Neural progenitor cell (in vitro differentiated cells): ENCODE results near the gene POLR3B. TPM values are rescaled to one million over a fixed set of nuclear protein-coding genes. Genes with fewer than 3 reads are reported as not detected.
"Not testable (repeated sequence)": the region's sequence is repeated elsewhere in the genome, so short reads cannot be mapped to it uniquely, and the experiment has no call there.

Source experiments
- DNase-seq: peaks from one replicate; pipeline ENCODE4 v3.0.0-alpha.2; 2016; ENCODE audit warnings: low spot score
- H2AFZ ChIP-seq: fragments of 200-600 bp; sonication (generic); replicated peaks from 2 replicates; pipeline ENCODE4 v1.6.1; 2016; ENCODE audit warnings: antibody characterized with exemption
- H3F3A ChIP-seq: fragments of 200-600 bp; sonication (generic); 2 replicates; pipeline ENCODE4 v1.6.1; 2016; ENCODE audit warnings: antibody characterized with exemption, low read depth
- H3K27ac ChIP-seq: fragments of 200-600 bp; sonication (generic); 2 replicates; pipeline ENCODE4 v1.5.1; 2016; ENCODE audit warnings: mild to moderate bottlenecking
- H3K27me3 ChIP-seq: fragments of 200-600 bp; sonication (generic); 2 replicates; pipeline ENCODE4 v1.6.1; 2016; ENCODE audit warnings: mild to moderate bottlenecking, moderate library complexity
- H3K36me3 ChIP-seq: fragments of 200-600 bp; sonication (generic); 2 replicates; pipeline ENCODE4 v1.5.1; 2016
- H3K4me1 ChIP-seq: fragments of 200-600 bp; sonication (generic); 2 replicates; pipeline ENCODE4 v1.6.1; 2016; ENCODE audit warnings: mixed run types
- H3K4me2 ChIP-seq: fragments of 200-600 bp; sonication (generic); 2 replicates; pipeline ENCODE4 v1.6.1; 2016
- H3K4me3 ChIP-seq: fragments of 200-600 bp; sonication (generic); 2 replicates; pipeline ENCODE4 v1.5.1; 2016
- H3K79me2 ChIP-seq: fragments of 200-600 bp; sonication (generic); 2 replicates; pipeline ENCODE4 v1.6.1; 2016; ENCODE audit warnings: low read depth
- H3K9ac ChIP-seq: fragments of 200-600 bp; sonication (generic); 2 replicates; pipeline ENCODE4 v1.6.1; 2016
- H3K9me3 ChIP-seq: fragments of 200-600 bp; sonication (generic); 2 replicates; pipeline ENCODE4 v1.5.1; 2016; ENCODE audit warnings: low read depth
- H4K20me1 ChIP-seq: fragments of 200-600 bp; sonication (generic); 2 replicates; pipeline ENCODE4 v1.6.1; 2016; ENCODE audit warnings: low read depth
- H3K27ac Mint-ChIP-seq: 3 replicates; pipeline ENCODE4 v1.8.0; 2021; ENCODE audit warnings: mixed read lengths
- H3K27me3 Mint-ChIP-seq: 2 replicates; pipeline ENCODE4 v1.8.0; 2022; ENCODE audit warnings: low read depth, mild to moderate bottlenecking, inconsistent platforms, moderate library complexity, mixed read lengths; ENCODE audit not compliant: insufficient read depth
- H3K36me3 Mint-ChIP-seq: 3 replicates; pipeline ENCODE4 v1.8.0; 2021; ENCODE audit warnings: mixed read lengths
- H3K4me1 Mint-ChIP-seq: 3 replicates; pipeline ENCODE4 v1.8.0; 2021; ENCODE audit warnings: mixed read lengths
- H3K4me3 Mint-ChIP-seq: 3 replicates; pipeline ENCODE4 v1.8.0; 2021; ENCODE audit warnings: mild to moderate bottlenecking, moderate library complexity, mixed read lengths
- H3K9me3 Mint-ChIP-seq: 3 replicates; pipeline ENCODE4 v1.8.0; 2020; ENCODE audit warnings: mixed read lengths
- CTCF ChIP-seq: fragments of 200-600 bp; sonication (generic); IDR thresholded peaks from 2 replicates; pipeline ENCODE4 v1.5.1; 2017; ENCODE audit warnings: antibody characterized with exemption, mild to moderate bottlenecking
- EZH2 ChIP-seq: fragments of 200-600 bp; sonication (generic); IDR thresholded peaks from 2 replicates; pipeline ENCODE4 v1.6.1; 2017; ENCODE audit warnings: antibody characterized with exemption, mild to moderate bottlenecking, moderate library complexity
- EZH2phosphoT487 ChIP-seq: fragments of 200-600 bp; sonication (generic); IDR thresholded peaks from 2 replicates; pipeline ENCODE4 v1.6.1; 2017; ENCODE audit warnings: antibody characterized with exemption
- total RNA-seq: library from RNA; depleted of rRNA; stranded (reverse); fragments of >200 nt; gene quantifications from 2 replicates; pipeline ENCODE4 v1.2.3, GENCODE V29; 2015; ENCODE audit warnings: low replicate concordance

Gene POLR3B
- total RNA-seq, 1 donor from 2014 or later: 8.8 TPM

GRCh38 chr12:106461730-106462129 is 104.2 kb downstream of the POLR3B start:
- Mint-ChIP-seq H3K9me3 (peaks cover 7% of the 10 kb centered on the region), H3K36me3 (peaks cover 29% of the 10 kb centered on the region), H3K27ac (no peak overlapping the region), H3K27me3 (peaks cover 3% of the 10 kb centered on the region), H3K4me3 (no peak overlapping the region), H3K4me1 (no peaks in the 10 kb centered on the region)
- no peak overlapping the region for H3K9ac ChIP-seq
- no peak for TF ChIP-seq EZH2
- TF ChIP-seq CTCF: no peak
- TF ChIP-seq EZH2phosphoT487: no peak
- H3K4me2 ChIP-seq: no peak overlapping the region
- H3K4me3 ChIP-seq: no peak overlapping the region
- H2AFZ ChIP-seq: no peak overlapping the region
- H3K9me3 ChIP-seq: no peaks in the 10 kb centered on the region
- H4K20me1 ChIP-seq: no peaks in the 10 kb centered on the region
- no peak for DNase-seq
- H3F3A ChIP-seq: no peaks in the 10 kb centered on the region
- no peaks in the 10 kb centered on the region for H3K4me1 ChIP-seq
- no peaks in the 10 kb centered on the region for H3K27me3 ChIP-seq
- H3K27ac ChIP-seq: no peak overlapping the region
- no peaks in the 10 kb centered on the region for H3K79me2 ChIP-seq
- H3K36me3 ChIP-seq: no peaks in the 10 kb centered on the region

GRCh38 chr12:106465605-106466004 is 108.1 kb downstream of the POLR3B start:
- not testable (repeated sequence) for H3K4me3 ChIP-seq, H3K4me3 Mint-ChIP-seq, H4K20me1 ChIP-seq, H3K9me3 ChIP-seq, H3K4me1 Mint-ChIP-seq, H3K27ac Mint-ChIP-seq, H3K4me1 ChIP-seq, H3K36me3 ChIP-seq, H3F3A ChIP-seq, H3K27me3 ChIP-seq, H3K27me3 Mint-ChIP-seq, H2AFZ ChIP-seq, H3K79me2 ChIP-seq, H3K9ac ChIP-seq, H3K27ac ChIP-seq, H3K4me2 ChIP-seq, DNase-seq
- Mint-ChIP-seq H3K9me3 (peaks cover 30% of the 10 kb centered on the region), H3K36me3 (peaks cover 34% of the 10 kb centered on the region)

DNA sequence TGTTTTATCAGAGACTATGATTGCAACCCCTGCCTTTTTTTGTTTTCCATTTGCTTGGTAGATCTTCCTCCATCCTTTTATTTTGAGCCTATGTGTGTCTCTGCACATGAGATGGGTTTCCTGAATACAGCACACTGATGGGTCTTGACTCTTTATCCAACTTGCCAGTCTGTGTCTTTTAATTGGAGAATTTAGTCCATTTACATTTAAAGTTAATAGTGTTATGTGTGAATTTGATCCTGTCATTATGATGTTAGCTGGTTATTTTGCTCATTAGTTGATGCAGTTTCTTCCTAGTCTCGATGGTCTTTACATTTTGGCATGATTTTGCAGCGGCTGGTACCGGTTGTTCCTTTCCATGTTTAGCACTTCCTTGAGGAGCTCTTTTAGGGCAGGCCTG is 118.1 kb downstream of the POLR3B start:
- H3K4me2 ChIP-seq, H3K36me3 ChIP-seq, H2AFZ ChIP-seq, H3K4me1 ChIP-seq, H4K20me1 ChIP-seq, H3K9me3 ChIP-seq, H3K4me3 ChIP-seq, DNase-seq, H3K9ac ChIP-seq, H3K27ac Mint-ChIP-seq, H3K9me3 Mint-ChIP-seq, H3K79me2 ChIP-seq, H3F3A ChIP-seq, H3K4me3 Mint-ChIP-seq, H3K27me3 Mint-ChIP-seq, H3K27me3 ChIP-seq, H3K27ac ChIP-seq: not testable (repeated sequence)
- peaks cover 13% of the 10 kb centered on the region for H3K4me1 Mint-ChIP-seq
- H3K36me3 Mint-ChIP-seq: peaks cover 11% of the 10 kb centered on the region

DNA sequence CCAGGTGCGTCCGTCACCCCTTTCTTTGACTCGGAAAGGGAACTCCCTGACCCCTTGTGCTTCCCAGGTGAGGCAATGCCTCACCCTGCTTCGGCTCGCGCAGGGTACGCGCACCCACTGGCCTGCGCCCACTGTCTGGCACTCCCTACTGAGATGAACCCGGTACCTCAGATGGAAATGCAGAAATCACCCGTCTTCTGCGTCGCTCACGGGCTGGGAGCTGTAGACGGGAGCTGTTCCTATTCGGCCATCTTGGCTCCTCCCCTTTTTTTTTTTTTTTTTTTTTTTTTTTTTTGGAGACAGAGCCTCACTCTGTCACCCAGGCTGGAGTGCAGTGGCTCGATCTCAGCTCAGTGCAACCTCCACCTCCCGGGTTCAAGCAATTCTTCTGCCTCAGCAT is 120.1 kb downstream of the POLR3B start:
- H2AFZ ChIP-seq, H4K20me1 ChIP-seq, H3K4me3 ChIP-seq, H3K4me3 Mint-ChIP-seq, H3K27ac ChIP-seq, H3K36me3 Mint-ChIP-seq, H3K4me2 ChIP-seq, H3F3A ChIP-seq, DNase-seq, H3K4me1 ChIP-seq, H3K27me3 ChIP-seq, H3K27me3 Mint-ChIP-seq, H3K79me2 ChIP-seq, H3K36me3 ChIP-seq, H3K9ac ChIP-seq, H3K9me3 Mint-ChIP-seq, H3K9me3 ChIP-seq: not testable (repeated sequence)
- peak overlapping the region; percentile 46 for H3K27ac Mint-ChIP-seq
- peaks cover 22% of the 10 kb centered on the region for H3K4me1 Mint-ChIP-seq

- H3K9me3 ChIP-seq: no peaks in the 10 kb centered on the region
- no peak overlapping the region for H3K4me3 Mint-ChIP-seq
- H3K9ac ChIP-seq: no peak overlapping the region
- no peak overlapping the region for H3K4me3 ChIP-seq
- no peaks in the 10 kb centered on the region for H3K36me3 ChIP-seq
- no peak for TF ChIP-seq EZH2
- no peak for TF ChIP-seq CTCF
- H3K27ac ChIP-seq: no peak overlapping the region
- H3K79me2 ChIP-seq: no peaks in the 10 kb centered on the region
- no peak for DNase-seq
- peaks cover 26% of the 10 kb centered on the region for H3K4me1 Mint-ChIP-seq
- peaks cover 2% of the 10 kb centered on the region for H3K9me3 Mint-ChIP-seq
- H4K20me1 ChIP-seq: no peaks in the 10 kb centered on the region
- peaks cover 2% of the 10 kb centered on the region for H3K27me3 Mint-ChIP-seq
- H3K36me3 Mint-ChIP-seq: peaks cover 16% of the 10 kb centered on the region
- no peaks in the 10 kb centered on the region for H3K27me3 ChIP-seq
- H3K4me2 ChIP-seq: no peak overlapping the region
- no peaks in the 10 kb centered on the region for H3F3A ChIP-seq
- peaks cover 6% of the 10 kb centered on the region for H3K4me1 ChIP-seq
- H3K27ac Mint-ChIP-seq: no peak overlapping the region
- no peak overlapping the region for H2AFZ ChIP-seq
Measured at GRCh38 chr12:106480251-106480650, 122.7 kb downstream of the POLR3B start.
